Neural progenitor cell (in vitro differentiated cells): ENCODE data around the gene MRPS16. TPM values are rescaled to one million over a fixed set of nuclear protein-coding genes. Genes with fewer than 3 reads are reported as not detected.
A peak's percentile ranks its signal among the peaks of the same experiment; 100 is the strongest.

ENCODE experiments used
- DNase-seq: peaks from one replicate; pipeline ENCODE4 v3.0.0-alpha.2; 2016; ENCODE audit warnings: low spot score
- H2AFZ ChIP-seq: fragments of 200-600 bp; sonication (generic); replicated peaks from 2 replicates; pipeline ENCODE4 v1.6.1; 2016; ENCODE audit warnings: antibody characterized with exemption
- H3F3A ChIP-seq: fragments of 200-600 bp; sonication (generic); 2 replicates; pipeline ENCODE4 v1.6.1; 2016; ENCODE audit warnings: antibody characterized with exemption, low read depth
- H3K27ac ChIP-seq: fragments of 200-600 bp; sonication (generic); 2 replicates; pipeline ENCODE4 v1.5.1; 2016; ENCODE audit warnings: mild to moderate bottlenecking
- H3K27me3 ChIP-seq: fragments of 200-600 bp; sonication (generic); 2 replicates; pipeline ENCODE4 v1.6.1; 2016; ENCODE audit warnings: mild to moderate bottlenecking, moderate library complexity
- H3K36me3 ChIP-seq: fragments of 200-600 bp; sonication (generic); 2 replicates; pipeline ENCODE4 v1.5.1; 2016
- H3K4me1 ChIP-seq: fragments of 200-600 bp; sonication (generic); 2 replicates; pipeline ENCODE4 v1.6.1; 2016; ENCODE audit warnings: mixed run types
- H3K4me2 ChIP-seq: fragments of 200-600 bp; sonication (generic); 2 replicates; pipeline ENCODE4 v1.6.1; 2016
- H3K4me3 ChIP-seq: fragments of 200-600 bp; sonication (generic); 2 replicates; pipeline ENCODE4 v1.5.1; 2016
- H3K79me2 ChIP-seq: fragments of 200-600 bp; sonication (generic); 2 replicates; pipeline ENCODE4 v1.6.1; 2016; ENCODE audit warnings: low read depth
- H3K9ac ChIP-seq: fragments of 200-600 bp; sonication (generic); 2 replicates; pipeline ENCODE4 v1.6.1; 2016
- H3K9me3 ChIP-seq: fragments of 200-600 bp; sonication (generic); 2 replicates; pipeline ENCODE4 v1.5.1; 2016; ENCODE audit warnings: low read depth
- H4K20me1 ChIP-seq: fragments of 200-600 bp; sonication (generic); 2 replicates; pipeline ENCODE4 v1.6.1; 2016; ENCODE audit warnings: low read depth
- H3K27ac Mint-ChIP-seq: 3 replicates; pipeline ENCODE4 v1.8.0; 2021; ENCODE audit warnings: mixed read lengths
- H3K27me3 Mint-ChIP-seq: 2 replicates; pipeline ENCODE4 v1.8.0; 2022; ENCODE audit warnings: low read depth, mild to moderate bottlenecking, inconsistent platforms, moderate library complexity, mixed read lengths; ENCODE audit not compliant: insufficient read depth
- H3K36me3 Mint-ChIP-seq: 3 replicates; pipeline ENCODE4 v1.8.0; 2021; ENCODE audit warnings: mixed read lengths
- H3K4me1 Mint-ChIP-seq: 3 replicates; pipeline ENCODE4 v1.8.0; 2021; ENCODE audit warnings: mixed read lengths
- H3K4me3 Mint-ChIP-seq: 3 replicates; pipeline ENCODE4 v1.8.0; 2021; ENCODE audit warnings: mild to moderate bottlenecking, moderate library complexity, mixed read lengths
- H3K9me3 Mint-ChIP-seq: 3 replicates; pipeline ENCODE4 v1.8.0; 2020; ENCODE audit warnings: mixed read lengths
- CTCF ChIP-seq: fragments of 200-600 bp; sonication (generic); IDR thresholded peaks from 2 replicates; pipeline ENCODE4 v1.5.1; 2017; ENCODE audit warnings: antibody characterized with exemption, mild to moderate bottlenecking
- EZH2 ChIP-seq: fragments of 200-600 bp; sonication (generic); IDR thresholded peaks from 2 replicates; pipeline ENCODE4 v1.6.1; 2017; ENCODE audit warnings: antibody characterized with exemption, mild to moderate bottlenecking, moderate library complexity
- EZH2phosphoT487 ChIP-seq: fragments of 200-600 bp; sonication (generic); IDR thresholded peaks from 2 replicates; pipeline ENCODE4 v1.6.1; 2017; ENCODE audit warnings: antibody characterized with exemption
- total RNA-seq: library from RNA; depleted of rRNA; stranded (reverse); fragments of >200 nt; gene quantifications from 2 replicates; pipeline ENCODE4 v1.2.3, GENCODE V29; 2015; ENCODE audit warnings: low replicate concordance

MRPS16 gene
- total RNA-seq, 1 donor from 2014 or later, result 82.3 TPM

GRCh38 chr10:73246322-73246645, 6.2 kb downstream of the MRPS16 start:
- H3K27ac ChIP-seq, result peak overlapping the region; percentile 97
- peaks cover 87% of the 10 kb centered on the region for H3K79me2 ChIP-seq
- H3K9me3 ChIP-seq, result no peaks in the 10 kb centered on the region
- H3K27me3 ChIP-seq, result no peaks in the 10 kb centered on the region
- TF ChIP-seq EZH2, result no peak
- TF ChIP-seq CTCF, result no peak
- TF ChIP-seq EZH2phosphoT487, result no peak
- peaks cover 53% of the 10 kb centered on the region for H3F3A ChIP-seq
- H3K9me3 Mint-ChIP-seq, result no peaks in the 10 kb centered on the region
- peaks cover 24% of the 10 kb centered on the region for H3K36me3 ChIP-seq
- no peak for DNase-seq
- peaks cover 15% of the 10 kb centered on the region for H3K4me1 ChIP-seq
- H4K20me1 ChIP-seq, result peaks cover 21% of the 10 kb centered on the region
- H2AFZ ChIP-seq, result peak overlapping the region; percentile 42
- peak overlapping the region; percentile 99 for H3K4me2 ChIP-seq
- H3K4me1 Mint-ChIP-seq, result peaks cover 34% of the 10 kb centered on the region
- H3K4me3 ChIP-seq, result peak overlapping the region; percentile 96
- H3K9ac ChIP-seq, result peak overlapping the region; percentile 71
- H3K4me3 Mint-ChIP-seq, result peak overlapping the region; percentile 99
- peaks cover 32% of the 10 kb centered on the region for H3K36me3 Mint-ChIP-seq
- peak overlapping the region; percentile 94 for H3K27ac Mint-ChIP-seq
- H3K27me3 Mint-ChIP-seq, result peaks cover 2% of the 10 kb centered on the region

- H3K4me1 Mint-ChIP-seq, result peaks cover 30% of the 10 kb centered on the region
- H3K27me3 Mint-ChIP-seq, result peaks cover 2% of the 10 kb centered on the region
- TF ChIP-seq CTCF, result no peak
- no peak for TF ChIP-seq EZH2phosphoT487
- no peak for TF ChIP-seq EZH2
- peaks cover 22% of the 10 kb centered on the region for H3K36me3 ChIP-seq
- peak overlapping the region; percentile 99 for H3K4me2 ChIP-seq
- peaks cover 77% of the 10 kb centered on the region for H3K79me2 ChIP-seq
- peaks cover 27% of the 10 kb centered on the region for H3K36me3 Mint-ChIP-seq
- peak overlapping the region; percentile 99 for H3K4me3 Mint-ChIP-seq
- peak overlapping the region; percentile 96 for H3K4me3 ChIP-seq
- H3K27ac Mint-ChIP-seq, result no peak overlapping the region
- no peak for DNase-seq
- no peaks in the 10 kb centered on the region for H3K27me3 ChIP-seq
- H2AFZ ChIP-seq, result no peak overlapping the region
- peak overlapping the region; percentile 71 for H3K9ac ChIP-seq
- H3K27ac ChIP-seq, result no peak overlapping the region
- peaks cover 23% of the 10 kb centered on the region for H4K20me1 ChIP-seq
- no peaks in the 10 kb centered on the region for H3K9me3 ChIP-seq
- H3K9me3 Mint-ChIP-seq, result no peaks in the 10 kb centered on the region
- peaks cover 13% of the 10 kb centered on the region for H3K4me1 ChIP-seq
- peaks cover 52% of the 10 kb centered on the region for H3F3A ChIP-seq
Observed at GRCh38 chr10:73244866-73245477, 7.5 kb downstream of the MRPS16 start.

GRCh38 chr10:73239908-73240307, 12.5 kb downstream of the MRPS16 start:
- no peaks in the 10 kb centered on the region for H3K27me3 Mint-ChIP-seq

More at GRCh38 chr10:73239908-73240307, 12.5 kb downstream of the MRPS16 start:
- TF ChIP-seq CTCF (no peak), EZH2 (no peak), EZH2phosphoT487 (no peak)
- peaks cover 19% of the 10 kb centered on the region for H4K20me1 ChIP-seq
- Mint-ChIP-seq H3K36me3 (peaks cover 27% of the 10 kb centered on the region), H3K4me1 (peaks cover 6% of the 10 kb centered on the region), H3K9me3 (no peaks in the 10 kb centered on the region), H3K27ac (no peak overlapping the region), H3K4me3 (no peak overlapping the region)
- H3K36me3 ChIP-seq, result peaks cover 34% of the 10 kb centered on the region
- H3K9ac ChIP-seq, result no peak overlapping the region
- H3K4me3 ChIP-seq, result no peak overlapping the region
- no peaks in the 10 kb centered on the region for H3K27me3 ChIP-seq
- no peak for DNase-seq
- H3F3A ChIP-seq, result peaks cover 21% of the 10 kb centered on the region
- no peak overlapping the region for H3K4me2 ChIP-seq
- no peaks in the 10 kb centered on the region for H3K9me3 ChIP-seq
- H2AFZ ChIP-seq, result no peak overlapping the region
- H3K4me1 ChIP-seq, result peaks cover 5% of the 10 kb centered on the region
- peaks cover 35% of the 10 kb centered on the region for H3K79me2 ChIP-seq
- H3K27ac ChIP-seq, result no peak overlapping the region
